HG02870 (cell line): ENCODE data around the gene POU2AF2.

Experiments used
- ATAC-seq: cut with Tn5 transposase; IDR thresholded peaks from one replicate; pipeline ENCODE4 v1.9.1; 2021; ENCODE audit warnings: mild to moderate bottlenecking, moderate library complexity; ENCODE audit not compliant: unreplicated experiment

The POU2AF2 gene

GRCh38 chr11:111327908-111328624 lies 82.5 kb downstream of the POU2AF2 start:
- no peak for ATAC-seq

- no peak for ATAC-seq
These were observed 84.0 kb downstream of the POU2AF2 start for GRCh38 chr11:111329306-111330204.

- ATAC-seq, result no peak
These were observed 84.8 kb downstream of the POU2AF2 start for GRCh38 chr11:111330234-111330893.

GRCh38 chr11:111331711-111332479 lies 86.4 kb downstream of the POU2AF2 start:
- ATAC-seq, result no peak

GRCh38 chr11:111334532-111335502 lies 89.3 kb downstream of the POU2AF2 start:
- no peak for ATAC-seq

- no peak for ATAC-seq
These were observed 90.0 kb downstream of the POU2AF2 start for GRCh38 chr11:111335549-111335948.
